NT2/D1 (cell line): ENCODE data around the gene DDX1.

ENCODE experiments used
- SUZ12 ChIP-seq: IDR thresholded peaks from 2 replicates; pipeline ENCODE4 v1.6.1; 2011; ENCODE audit not compliant: insufficient read length, insufficient read depth; ENCODE audit errors: extremely low read depth
- ZNF274 ChIP-seq: IDR thresholded peaks from 2 replicates; pipeline ENCODE4 v1.6.1; 2011; ENCODE audit warnings: mild to moderate bottlenecking, low read depth, low read length

GRCh38 chr2:15630978-15631719, 39.5 kb downstream of the DDX1 start:
- TF ChIP-seq ZNF274 (no peak), SUZ12 (no peak)
